Effector memory CD4-positive, alpha-beta T cell (primary cell): ENCODE data around the gene ZNF441.

Experiments used
- DNase-seq, 3 donors: peaks; one replicate each; pipeline ENCODE4 v3.0.0-alpha.2; 2020
- H3K27ac ChIP-seq: 2 replicates; pipeline ENCODE4 v1.7.0; 2013; ENCODE audit warnings: mild to moderate bottlenecking, low read length, moderate library complexity; ENCODE audit not compliant: insufficient read depth, poor library complexity, severe bottlenecking
- H3K27me3 ChIP-seq: replicated peaks from 2 replicates; pipeline ENCODE4 v1.7.0; 2013; ENCODE audit warnings: mild to moderate bottlenecking, low read length; ENCODE audit not compliant: insufficient read depth, control insufficient read depth, poor library complexity, severe bottlenecking
- H3K36me3 ChIP-seq: 2 replicates; pipeline ENCODE4 v1.7.0; 2013; ENCODE audit warnings: mild to moderate bottlenecking, low read length, moderate library complexity; ENCODE audit not compliant: control insufficient read depth, insufficient read depth
- H3K4me1 ChIP-seq: 2 replicates; pipeline ENCODE4 v1.7.0; 2013; ENCODE audit warnings: low read length, mild to moderate bottlenecking; ENCODE audit not compliant: control insufficient read depth, insufficient read depth, poor library complexity, severe bottlenecking
- H3K4me3 ChIP-seq: 2 replicates; pipeline ENCODE4 v1.7.0; 2013; ENCODE audit warnings: low read length, low read depth, mild to moderate bottlenecking; ENCODE audit not compliant: insufficient read depth, poor library complexity, severe bottlenecking
- H3K9me3 ChIP-seq: 2 replicates; pipeline ENCODE4 v1.7.0; 2013; ENCODE audit warnings: mild to moderate bottlenecking, low read length, moderate library complexity; ENCODE audit not compliant: control insufficient read depth
- total RNA-seq, 3 donors: gene quantifications; one replicate each; lab custom pipeline; 2026; lab: John Stamatoyannopoulos, UW

ZNF441 gene
- total RNA-seq, result 3.8 to 13.6 (median 7.2) reads per million in 3 donors

DNA sequence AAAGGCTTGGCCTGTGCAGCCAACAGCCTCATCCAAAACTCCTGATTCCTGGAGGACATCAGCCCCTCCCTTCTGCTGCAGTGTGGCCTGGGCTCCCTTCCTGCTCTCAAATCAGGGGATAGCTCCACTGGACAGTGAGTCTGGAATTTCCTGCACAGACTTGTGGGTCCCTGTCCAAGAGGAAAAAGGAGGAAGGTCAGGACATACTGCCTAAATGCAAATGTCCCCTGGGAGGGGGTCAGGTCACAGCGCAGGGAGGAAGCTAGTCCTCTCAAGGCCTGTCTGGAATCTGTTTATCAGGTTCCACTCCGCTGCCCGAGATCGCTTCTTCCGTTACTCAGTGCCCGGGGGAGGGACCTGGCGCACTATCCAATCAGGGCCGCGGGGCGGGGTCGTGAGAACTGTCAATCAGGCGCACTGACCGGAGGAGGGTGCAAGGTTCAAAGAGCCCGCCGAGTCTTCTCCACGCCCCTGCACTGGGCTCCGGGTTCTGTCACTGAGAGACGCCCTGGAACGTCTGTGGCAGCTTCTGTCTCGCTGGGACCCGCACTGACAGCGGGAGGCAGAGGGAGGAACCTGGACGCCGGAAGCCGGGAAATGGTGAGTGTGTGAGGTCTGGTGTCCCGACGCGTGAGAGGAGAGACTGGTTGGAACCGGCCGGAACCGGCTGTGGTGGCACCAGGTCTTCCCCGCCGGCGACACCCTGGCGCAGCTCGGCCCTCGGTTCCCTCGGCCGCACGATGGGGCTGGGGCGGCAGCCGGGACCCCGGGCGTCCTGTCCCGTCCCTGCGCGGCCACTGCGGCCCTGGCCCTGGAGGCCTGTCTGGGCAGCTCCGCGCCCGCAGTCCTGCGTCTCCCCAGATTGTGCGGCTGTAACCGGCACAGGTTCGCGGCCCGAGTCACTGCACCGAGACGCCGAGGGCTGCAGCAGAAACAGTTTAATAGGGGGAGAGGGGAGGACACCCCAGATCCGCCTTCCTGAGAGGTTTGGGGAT lies at the start of gene ZNF441:
Gene ZNF441 (plus strand): TSS at position 404 of the 995 bp plus-strand sequence. CDS start 194 bp downstream, at position 598.
- H3K27ac ChIP-seq, result peak within 1 kb of the TSS; percentile 67

DNA sequence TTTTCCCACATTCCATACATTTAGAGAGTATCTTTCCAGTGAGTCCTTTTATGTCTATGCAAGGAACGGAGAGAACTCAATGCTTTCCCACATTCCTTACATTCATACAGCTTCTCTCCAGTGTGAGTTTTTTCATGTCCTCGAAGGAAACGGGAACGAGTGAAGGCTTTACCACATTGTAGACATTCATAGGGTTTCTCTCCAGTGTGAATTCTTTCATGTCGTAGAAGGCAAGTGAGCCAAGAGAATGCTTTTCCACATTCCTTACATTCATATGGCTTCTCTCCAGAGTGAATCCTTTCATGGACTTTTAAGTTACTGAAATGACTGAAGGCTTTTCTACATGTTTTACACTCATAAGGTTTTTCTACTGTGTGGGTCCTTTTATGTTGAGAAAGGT lies 45.1 kb upstream of the ZNF441 start:
- Histone ChIP-seq H3K4me3 (no peak overlapping the region), H3K9me3 (peaks cover 7% of the 10 kb centered on the region), H3K36me3 (peaks cover 20% of the 10 kb centered on the region), H3K4me1 (no peaks in the 10 kb centered on the region), H3K27ac (no peak overlapping the region), H3K27me3 (no peaks in the 10 kb centered on the region)
- DNase-seq, result no peak

More for the DNA sequence above, at the start of gene ZNF441:
- DNase-seq, result peak; percentile 68 to 85 (median 75)
- Histone ChIP-seq H3K4me1 (peaks cover 7% of the 10 kb centered on the region), H3K36me3 (no peaks in the 10 kb centered on the region), H3K4me3 (peak within 1 kb of the TSS; percentile 75), H3K9me3 (peaks cover 6% of the 10 kb centered on the region), H3K27me3 (no peaks in the 10 kb centered on the region)

DNA sequence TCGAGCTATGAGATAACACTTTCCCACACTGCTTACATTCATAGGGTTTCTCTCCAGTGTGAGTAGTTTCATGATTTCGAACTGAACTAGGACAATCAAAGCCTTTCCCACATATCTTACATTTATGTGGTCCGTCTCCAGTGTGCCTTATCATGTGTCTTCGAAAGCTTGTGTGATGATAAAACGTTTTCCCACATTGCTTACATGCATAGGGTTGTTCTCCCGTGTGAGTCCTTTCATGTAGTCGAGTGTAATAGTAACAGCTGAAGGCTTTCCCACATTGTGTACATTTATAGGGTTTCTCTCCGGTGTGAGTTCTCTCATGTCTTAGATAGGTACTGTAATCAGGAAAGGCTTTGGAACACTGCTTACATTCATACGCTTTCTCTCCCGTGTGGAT lies 44.4 kb upstream of the ZNF441 start:
- Histone ChIP-seq H3K36me3 (peaks cover 20% of the 10 kb centered on the region), H3K27ac (no peak overlapping the region), H3K27me3 (no peaks in the 10 kb centered on the region), H3K4me3 (no peak overlapping the region), H3K4me1 (no peaks in the 10 kb centered on the region), H3K9me3 (peaks cover 7% of the 10 kb centered on the region)
- no peak for DNase-seq

DNA sequence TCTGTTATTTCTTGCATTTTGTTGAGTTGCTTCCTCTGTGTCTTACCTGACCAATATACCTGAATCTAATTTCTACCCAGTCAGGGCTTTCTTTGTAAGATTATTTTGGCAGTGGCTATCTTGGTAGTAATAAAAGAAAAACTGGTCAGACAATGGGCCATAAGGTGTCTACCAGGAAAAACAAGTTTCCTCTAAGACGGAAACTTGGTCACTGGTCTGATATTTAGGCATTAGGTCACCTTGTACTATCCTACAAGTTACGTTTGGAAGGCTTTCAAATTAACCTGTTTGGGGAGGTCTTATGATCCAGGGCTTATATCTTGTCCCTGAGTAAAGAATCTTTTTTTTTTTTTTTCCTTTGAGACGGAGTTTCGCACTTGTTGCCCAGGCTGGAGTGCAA lies 37.2 kb upstream of the ZNF441 start:
- Histone ChIP-seq H3K4me1 (no peaks in the 10 kb centered on the region), H3K9me3 (no peaks in the 10 kb centered on the region), H3K27ac (no peak overlapping the region), H3K4me3 (no peak overlapping the region), H3K27me3 (no peaks in the 10 kb centered on the region), H3K36me3 (peaks cover 9% of the 10 kb centered on the region)
- no peak for DNase-seq

DNA sequence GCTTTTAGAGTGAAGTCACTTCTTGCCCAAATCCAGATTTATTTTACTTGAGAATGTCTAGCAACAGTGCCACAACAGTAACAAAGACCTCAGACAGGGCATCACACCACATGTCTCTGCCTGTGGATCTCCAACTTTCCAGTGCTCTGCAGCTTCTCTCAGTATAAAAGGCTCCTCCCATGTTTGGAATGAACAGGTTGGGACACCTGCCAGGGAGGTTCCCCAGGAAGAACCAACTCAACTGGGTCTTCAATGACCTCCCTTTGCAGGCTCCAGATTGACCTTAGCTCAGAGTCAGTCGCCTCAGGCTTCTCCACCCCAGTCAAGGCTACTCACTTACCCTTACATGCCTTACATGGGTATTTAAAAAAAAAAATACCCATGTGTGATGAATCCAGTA lies 31.4 kb upstream of the ZNF441 start:
- no peaks in the 10 kb centered on the region for H3K36me3 ChIP-seq
- H3K27me3 ChIP-seq, result no peaks in the 10 kb centered on the region
- H3K27ac ChIP-seq, result no peak overlapping the region
- H3K4me3 ChIP-seq, result no peak overlapping the region
- DNase-seq, result no peak
- no peaks in the 10 kb centered on the region for H3K9me3 ChIP-seq
- peaks cover 16% of the 10 kb centered on the region for H3K4me1 ChIP-seq

DNA sequence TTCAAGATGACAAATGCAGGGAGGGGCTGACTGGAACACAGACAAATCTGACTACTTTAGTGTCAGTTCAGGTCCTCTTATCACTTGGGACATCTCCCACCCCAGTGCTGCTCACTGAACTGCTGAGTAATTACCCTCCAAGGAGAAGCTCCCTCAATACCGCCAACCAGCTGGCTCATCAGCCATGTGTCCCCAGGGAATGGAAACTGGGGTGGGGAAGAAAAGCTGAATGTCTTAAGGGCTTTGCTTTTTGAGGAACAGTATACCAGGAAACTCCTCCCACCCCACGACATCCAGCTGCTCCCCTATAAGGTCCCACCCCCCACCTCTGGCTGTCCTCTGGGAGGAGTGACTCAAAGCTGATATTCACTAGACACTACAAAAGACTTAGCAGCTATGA lies 30.1 kb upstream of the ZNF441 start:
- Histone ChIP-seq H3K4me1 (peaks cover 16% of the 10 kb centered on the region), H3K4me3 (no peak overlapping the region), H3K27me3 (no peaks in the 10 kb centered on the region), H3K36me3 (no peaks in the 10 kb centered on the region), H3K27ac (no peak overlapping the region), H3K9me3 (no peaks in the 10 kb centered on the region)
- no peak for DNase-seq

DNA sequence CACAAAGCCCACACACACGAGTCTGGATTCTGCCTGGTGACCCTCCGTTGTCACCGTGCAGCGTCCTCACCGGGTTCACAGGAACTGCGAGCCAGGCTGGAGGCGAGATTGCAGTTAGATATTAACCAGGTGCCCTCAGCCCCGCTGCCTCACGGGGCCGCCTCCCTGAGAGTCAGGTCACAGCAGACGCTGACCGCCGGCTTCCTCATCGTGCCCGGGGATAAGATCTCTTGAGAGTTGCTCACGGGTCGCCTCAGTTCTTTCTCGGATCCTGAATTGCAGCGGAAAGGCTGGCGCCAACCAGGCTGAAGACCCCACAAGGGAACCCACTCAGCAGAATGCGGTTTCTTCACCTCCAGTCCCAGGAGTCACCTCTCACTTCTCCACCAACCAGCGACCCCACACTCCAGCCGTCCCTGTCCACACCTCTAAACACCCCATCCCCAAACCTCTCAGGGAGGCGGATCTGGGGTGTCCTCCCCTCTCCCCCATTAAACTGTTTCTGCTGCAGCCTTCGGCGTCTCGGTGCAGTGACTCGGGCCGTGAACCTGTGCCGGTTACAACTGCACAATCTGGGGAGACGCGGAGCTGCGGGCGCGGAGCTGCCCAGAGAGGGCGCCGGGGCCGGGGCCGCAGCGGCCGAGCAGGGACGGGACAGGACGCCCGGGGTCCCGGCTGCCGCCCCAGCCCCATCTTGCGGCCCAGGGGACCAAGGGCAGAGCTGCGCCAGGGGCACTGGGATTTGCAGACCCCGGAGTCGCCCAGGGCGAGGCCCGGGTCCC lies 28.6 kb upstream of the ZNF441 start:
- H3K4me3 ChIP-seq, result peak overlapping the region; percentile 94
- H3K27me3 ChIP-seq, result no peaks in the 10 kb centered on the region
- no peaks in the 10 kb centered on the region for H3K9me3 ChIP-seq
- peaks cover 16% of the 10 kb centered on the region for H3K4me1 ChIP-seq
- H3K36me3 ChIP-seq, result no peaks in the 10 kb centered on the region
- peak overlapping the region; percentile 50 for H3K27ac ChIP-seq
- DNase-seq, result peak in 2 of 3 donors; percentile 2

DNA sequence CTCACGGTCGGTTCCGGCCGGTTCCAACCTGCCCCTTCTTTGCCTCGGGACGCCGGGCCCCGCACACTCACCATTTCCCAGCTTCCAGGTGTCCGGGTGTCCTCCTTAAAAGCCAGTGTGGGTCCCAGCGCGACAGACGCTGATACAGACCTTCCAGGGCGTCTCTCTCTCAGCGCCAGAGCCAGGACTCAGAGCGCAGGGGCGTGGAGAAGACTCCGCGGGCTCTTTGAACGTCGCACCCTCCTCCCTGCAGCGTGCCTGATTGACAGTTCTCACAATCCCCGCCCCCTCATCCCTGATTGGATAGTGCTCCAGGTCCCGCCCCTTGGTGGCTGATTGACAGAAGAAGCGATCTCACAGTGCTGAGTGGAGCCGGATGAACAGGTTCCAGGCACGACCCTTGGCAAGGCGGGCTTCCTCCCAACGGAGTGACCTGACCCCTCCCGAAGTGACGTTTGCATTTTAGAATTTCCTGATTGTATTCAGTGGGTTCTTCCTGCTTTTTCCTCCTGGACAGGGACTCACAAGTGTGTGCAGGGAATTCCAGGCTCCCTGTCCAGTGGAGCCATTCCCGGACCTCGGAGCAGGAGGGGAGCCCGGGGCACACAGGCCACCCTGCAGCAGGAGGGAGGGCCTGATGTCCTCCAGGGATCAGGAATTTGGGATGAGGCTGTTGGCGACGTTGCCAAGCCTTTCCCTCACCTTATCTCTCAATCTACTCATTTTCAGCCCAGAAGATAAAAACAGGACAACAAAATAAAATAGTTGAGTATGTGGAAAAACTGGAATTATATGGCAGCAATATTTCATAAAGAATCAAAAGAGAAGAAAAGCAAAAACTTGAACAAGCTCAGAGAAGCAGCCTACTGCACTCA lies 27.8 kb upstream of the ZNF441 start, which contains the start of gene ZNF823:
Gene ZNF823 (minus strand): TSS at position 201 of the 875 bp plus-strand sequence. CDS start 127 bp downstream, at position 74.
- H3K4me3 ChIP-seq, result peak within 1 kb of the TSS; percentile 94
- no peaks in the 10 kb centered on the region for H3K36me3 ChIP-seq
- no peaks in the 10 kb centered on the region for H3K9me3 ChIP-seq
- peaks cover 16% of the 10 kb centered on the region for H3K4me1 ChIP-seq
- no peaks in the 10 kb centered on the region for H3K27me3 ChIP-seq
- H3K27ac ChIP-seq, result peak within 1 kb of the TSS; percentile 50
- DNase-seq, result peak; percentile 83 to 91 (median 89)

DNA sequence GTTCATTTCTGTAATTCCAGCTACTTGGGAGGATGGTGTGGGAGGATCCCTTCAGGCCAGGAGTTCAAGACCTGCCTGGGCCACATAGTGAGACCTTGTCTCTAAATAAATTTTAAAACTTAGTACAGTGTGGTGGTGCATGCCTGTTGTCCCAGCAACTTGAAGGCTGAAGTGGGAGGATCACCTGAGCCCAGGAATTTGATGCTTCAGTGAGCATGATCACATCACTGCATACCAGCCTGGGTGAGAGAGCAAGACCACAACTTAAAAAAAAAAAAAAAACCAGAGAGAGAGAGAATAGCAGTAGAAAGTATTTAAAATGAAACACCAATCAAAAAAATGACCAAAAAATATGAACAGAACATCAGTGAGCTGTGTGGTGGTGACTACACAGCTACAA lies 20.9 kb upstream of the ZNF441 start:
- DNase-seq, result no peak
- H3K36me3 ChIP-seq, result no peaks in the 10 kb centered on the region
- H3K27ac ChIP-seq, result no peak overlapping the region
- H3K4me1 ChIP-seq, result no peaks in the 10 kb centered on the region
- no peaks in the 10 kb centered on the region for H3K27me3 ChIP-seq
- no peak overlapping the region for H3K4me3 ChIP-seq
- H3K9me3 ChIP-seq, result no peaks in the 10 kb centered on the region
